22Rv1 (cell line): ENCODE results near the gene MTREX.

ENCODE experiments used
- ZFX ChIP-seq: fragments of 450-650 bp; IDR thresholded peaks from 2 replicates; pipeline ENCODE4 v1.6.1; 2017; ENCODE audit warnings: antibody characterized with exemption, borderline replicate concordance
- TF ChIP-seq, protein P1 (sequence below): fragments of 450-650 bp; IDR thresholded peaks from 2 replicates; pipeline ENCODE4 v1.5.1; 2017; ENCODE audit warnings: mild to moderate bottlenecking

DNA sequence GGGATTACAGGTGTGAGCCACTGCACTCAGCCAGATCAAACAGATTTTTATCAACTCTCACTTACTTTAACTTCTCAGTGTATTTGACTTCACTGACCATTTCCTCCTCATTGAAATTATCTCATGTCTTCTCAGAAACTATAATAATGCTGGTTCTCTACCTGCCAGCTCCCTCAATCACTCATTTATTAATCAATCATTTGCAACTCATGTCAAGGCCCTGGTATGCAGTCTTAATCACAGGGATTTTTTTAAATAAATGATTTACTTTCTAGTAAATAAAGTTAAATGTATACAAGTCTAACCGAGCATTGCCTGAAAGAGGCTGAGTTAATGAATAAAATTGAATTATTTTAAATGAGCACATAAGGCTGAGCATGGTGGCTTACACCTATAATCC is 163.7 kb downstream of the MTREX start:
- TF ChIP-seq, protein P1, sequence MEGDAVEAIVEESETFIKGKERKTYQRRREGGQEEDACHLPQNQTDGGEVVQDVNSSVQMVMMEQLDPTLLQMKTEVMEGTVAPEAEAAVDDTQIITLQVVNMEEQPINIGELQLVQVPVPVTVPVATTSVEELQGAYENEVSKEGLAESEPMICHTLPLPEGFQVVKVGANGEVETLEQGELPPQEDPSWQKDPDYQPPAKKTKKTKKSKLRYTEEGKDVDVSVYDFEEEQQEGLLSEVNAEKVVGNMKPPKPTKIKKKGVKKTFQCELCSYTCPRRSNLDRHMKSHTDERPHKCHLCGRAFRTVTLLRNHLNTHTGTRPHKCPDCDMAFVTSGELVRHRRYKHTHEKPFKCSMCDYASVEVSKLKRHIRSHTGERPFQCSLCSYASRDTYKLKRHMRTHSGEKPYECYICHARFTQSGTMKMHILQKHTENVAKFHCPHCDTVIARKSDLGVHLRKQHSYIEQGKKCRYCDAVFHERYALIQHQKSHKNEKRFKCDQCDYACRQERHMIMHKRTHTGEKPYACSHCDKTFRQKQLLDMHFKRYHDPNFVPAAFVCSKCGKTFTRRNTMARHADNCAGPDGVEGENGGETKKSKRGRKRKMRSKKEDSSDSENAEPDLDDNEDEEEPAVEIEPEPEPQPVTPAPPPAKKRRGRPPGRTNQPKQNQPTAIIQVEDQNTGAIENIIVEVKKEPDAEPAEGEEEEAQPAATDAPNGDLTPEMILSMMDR = no peak
- no peak for TF ChIP-seq ZFX
